Motor neuron (in vitro differentiated cells): Measurements from ENCODE around the gene WWP2. TPM values are rescaled to one million over a fixed set of nuclear protein-coding genes. Genes with fewer than 3 reads are reported as not detected.
"Not testable (repeated sequence)": the region's sequence is repeated elsewhere in the genome, so short reads cannot be mapped to it uniquely, and the experiment has no call there.

Source experiments
- ATAC-seq, 8 experiments: fragments of 200-7000 bp; cut with Tn5 transposase; replicated peaks in 6 of 8; 2 replicates each; pipeline ENCODE4 v1.8.0; 2021; ENCODE audit warnings: mild to moderate bottlenecking in 8 of 8, moderate library complexity in 8 of 8
- H3K27ac ChIP-seq, 2 donors: fragments of 250-450 bp; sonication (Bioruptor Pico); 2 replicates each; pipeline ENCODE4 v1.9.0; 2021; ENCODE audit warnings: antibody characterized with exemption in 2 of 2, mild to moderate bottlenecking in 2 of 2, moderate library complexity in 1 of 2
- H3K4me1 ChIP-seq, 2 donors: fragments of 250-450 bp; sonication (Bioruptor Pico); replicated peaks in 1 of 2; 2 replicates each; pipeline ENCODE4 v1.6.1; 2021; ENCODE audit warnings: antibody characterized with exemption in 2 of 2, mild to moderate bottlenecking in 2 of 2, moderate library complexity in 1 of 2
- H3K4me3 ChIP-seq, 5 donors: fragments of 250-450 bp; sonication (Bioruptor Pico); 2 replicates each; pipeline ENCODE4 v1.9.0; 2021; ENCODE audit warnings: antibody characterized with exemption in 5 of 5, mild to moderate bottlenecking in 5 of 5, moderate library complexity in 4 of 5
- WGBS, 10 experiments: fragments of 450-650 bp; shearing (Covaris generic); methylation state at CpG; one replicate each; pipeline ENCODE4 v1.0.0; 2022; 5-methylcytosine and 5-hydroxymethylcytosine counted together
- in situ Hi-C, 9 experiments: fragments of 400-800 bp; cut with MboI; loops; one replicate each; pipeline ENCODE4 v1.15.0; 2021; ENCODE audit warnings: low sequenced_read_pairs in 9 of 9, low pct_unique_long_range_greater_than_20kb in 2 of 9; ENCODE audit not compliant: unreplicated experiment in 9 of 9
- total RNA-seq, 8 experiments: library from RNA; unstranded; fragments of 300-600 nt; gene quantifications; 2 replicates each; pipeline versions ENCODE4 v1.2.3 to v1.2.4, GENCODE V29; 2022

Gene WWP2
- total RNA-seq, 8 experiments from 2014 or later: 10.7 to 28.6 (median 16.0) TPM

- ATAC-seq, H3K27ac ChIP-seq, H3K4me1 ChIP-seq, H3K4me3 ChIP-seq, in situ Hi-C loops: not testable (repeated sequence)
- no CpG with 5 or more reads among the region's 10 CpGs for WGBS, 10 experiments
Observed at GRCh38 chr16:69968125-69968524, 206.0 kb downstream of the WWP2 start.

- H3K27ac ChIP-seq, H3K4me3 ChIP-seq, ATAC-seq, in situ Hi-C loops, H3K4me1 ChIP-seq: not testable (repeated sequence)
- no CpG with 5 or more reads among the region's 4 CpGs for WGBS, 10 experiments
Observed at GRCh38 chr16:69969657-69970056, 207.5 kb downstream of the WWP2 start.

- 53 to 96% (median 77%) methylated on average over 2 to 4 of the region's 7 CpGs; no CpG with 5 or more reads in 4 of the 10 experiments for WGBS, 10 experiments
Observed at GRCh38 chr16:69972120-69972519, 210.0 kb downstream of the WWP2 start.

GRCh38 chr16:69972935-69973334, 210.8 kb downstream of the WWP2 start:
- no CpG with 5 or more reads among the region's 8 CpGs for WGBS, 10 experiments
- in situ Hi-C loops, ATAC-seq: not testable (repeated sequence)

More at GRCh38 chr16:69972120-69972519, 210.0 kb downstream of the WWP2 start:
- H3K4me1 ChIP-seq, ATAC-seq, in situ Hi-C loops, H3K4me3 ChIP-seq, H3K27ac ChIP-seq: not testable (repeated sequence)

GRCh38 chr16:69985196-69985595, 223.1 kb downstream of the WWP2 start:
- in situ Hi-C loops, H3K27ac ChIP-seq, H3K4me1 ChIP-seq, H3K4me3 ChIP-seq, ATAC-seq: not testable (repeated sequence)
- WGBS, 10 experiments: no CpG with 5 or more reads among the region's 1 CpG

More at GRCh38 chr16:69972935-69973334, 210.8 kb downstream of the WWP2 start:
- not testable (repeated sequence) for H3K4me3 ChIP-seq, H3K4me1 ChIP-seq, H3K27ac ChIP-seq

Other genes with a start within 250 kb of the WWP2 start
- 10 to 100 TPM in 6 of 8 experiments, 1 to 10 TPM in 2; 8.1 to 68.6 (median 19.1) TPM for gene NFAT5, start 196.4 kb upstream of the WWP2 start, total RNA-seq
- gene NQO1, start 35.8 kb upstream of the WWP2 start, total RNA-seq: 100 to 1,000 TPM in 2 of 8 experiments, 10 to 100 TPM in 2, 1 to 10 TPM in 4; 4.1 to 120 (median 32.6) TPM
- 10 to 100 TPM; 15.5 to 88.8 (median 35.1) TPM for gene NOB1, start 7.4 kb upstream of the WWP2 start, total RNA-seq
- 1 to 10 TPM in 5 of 8 experiments, under 1 TPM in 3; 0.71 to 4.8 (median 1.5) TPM for gene CLEC18A, start 189.0 kb downstream of the WWP2 start, total RNA-seq